HEK293 (cell line): ENCODE measurements around the gene SEC22B.

Experiments
- BCL11B ChIP-seq: fragments of 450-650 bp; formaldehyde crosslinking; IDR thresholded peaks from 2 replicates; pipeline ENCODE4 v1.5.1; 2016; ENCODE audit warnings: low read depth, missing biosample characterization, missing genetic modification characterization
- EGR2 ChIP-seq: fragments of 450-650 bp; formaldehyde crosslinking; IDR thresholded peaks from 2 replicates; pipeline ENCODE4 v1.5.1; 2016; ENCODE audit warnings: low read depth, missing biosample characterization, missing genetic modification characterization
- KLF9 ChIP-seq: fragments of 450-650 bp; formaldehyde crosslinking; IDR thresholded peaks from 2 replicates; pipeline ENCODE4 v1.5.1; 2016; ENCODE audit warnings: missing biosample characterization, missing genetic modification characterization, low read depth
- MEIS1 ChIP-seq: sonication (generic); formaldehyde crosslinking; IDR thresholded peaks from 2 replicates; pipeline ENCODE4 v1.8.1; 2022; ENCODE audit warnings: missing genetic modification reagents, mild to moderate bottlenecking, borderline replicate concordance
- PATZ1 ChIP-seq: fragments of 450-650 bp; formaldehyde crosslinking; IDR thresholded peaks from 2 replicates; pipeline ENCODE4 v1.5.1; 2016; ENCODE audit warnings: missing biosample characterization, missing genetic modification characterization
- PRDM4 ChIP-seq: fragments of 450-650 bp; formaldehyde crosslinking; IDR thresholded peaks from 2 replicates; pipeline ENCODE4 v1.5.1; 2017; ENCODE audit warnings: missing biosample characterization, missing genetic modification characterization
- ZNF132 ChIP-seq: fragments of 450-650 bp; formaldehyde crosslinking; IDR thresholded peaks from 2 replicates; pipeline ENCODE4 v1.5.1; 2017; ENCODE audit warnings: missing biosample characterization, missing genetic modification characterization, borderline replicate concordance
- ZNF157 ChIP-seq: fragments of 450-650 bp; formaldehyde crosslinking; IDR thresholded peaks from 2 replicates; pipeline ENCODE4 v1.5.1; 2016; ENCODE audit warnings: missing biosample characterization, missing genetic modification characterization
- ZNF175 ChIP-seq: fragments of 450-650 bp; formaldehyde crosslinking; IDR thresholded peaks from 2 replicates; pipeline ENCODE4 v1.5.1; 2016; ENCODE audit warnings: missing biosample characterization, missing genetic modification characterization
- ZNF404 ChIP-seq: fragments of 450-650 bp; formaldehyde crosslinking; IDR thresholded peaks from 2 replicates; pipeline ENCODE4 v1.5.1; 2017; ENCODE audit warnings: missing biosample characterization, missing genetic modification characterization
- ZNF513 ChIP-seq: fragments of 450-650 bp; IDR thresholded peaks from 2 replicates; pipeline ENCODE4 v1.5.1; 2018; ENCODE audit warnings: missing biosample characterization, missing genetic modification characterization
- ZNF521 ChIP-seq: fragments of 450-650 bp; formaldehyde crosslinking; IDR thresholded peaks from 2 replicates; pipeline ENCODE4 v1.5.1; 2017; ENCODE audit warnings: missing biosample characterization, mild to moderate bottlenecking, missing genetic modification characterization
- ZNF624 ChIP-seq: fragments of 450-650 bp; formaldehyde crosslinking; IDR thresholded peaks from 2 replicates; pipeline ENCODE4 v1.5.1; 2017; ENCODE audit warnings: missing biosample characterization, missing genetic modification characterization
- ZNF658 ChIP-seq: fragments of 450-650 bp; formaldehyde crosslinking; IDR thresholded peaks from 2 replicates; pipeline ENCODE4; 2016; ENCODE audit warnings: missing biosample characterization, missing genetic modification characterization
- ZNF670 ChIP-seq: fragments of 450-650 bp; formaldehyde crosslinking; IDR thresholded peaks from 2 replicates; pipeline ENCODE4 v1.5.1; 2016; ENCODE audit warnings: missing biosample characterization, missing genetic modification characterization, low read depth
- ZNF677 ChIP-seq: fragments of 450-650 bp; IDR thresholded peaks from 2 replicates; pipeline ENCODE4 v1.5.0; 2018; ENCODE audit warnings: missing biosample characterization, mild to moderate bottlenecking, missing genetic modification characterization, moderate library complexity
- ZNF777 ChIP-seq: fragments of 450-650 bp; formaldehyde crosslinking; IDR thresholded peaks from 2 replicates; pipeline ENCODE4 v1.5.1; 2017; ENCODE audit warnings: missing biosample characterization, missing genetic modification characterization, borderline replicate concordance
- ZNF837 ChIP-seq: fragments of 450-650 bp; formaldehyde crosslinking; IDR thresholded peaks from 2 replicates; pipeline ENCODE4 v1.5.1; 2016; ENCODE audit warnings: missing biosample characterization, missing genetic modification characterization
- ZSCAN23 ChIP-seq: fragments of 450-650 bp; formaldehyde crosslinking; IDR thresholded peaks from 2 replicates; pipeline ENCODE4 v1.5.1; 2016; ENCODE audit warnings: missing biosample characterization, missing genetic modification characterization
- TF ChIP-seq, protein P1 (sequence below): fragments of 450-650 bp; formaldehyde crosslinking; IDR thresholded peaks from 2 replicates; pipeline ENCODE4 v1.5.1; 2016; ENCODE audit warnings: missing biosample characterization, missing genetic modification characterization
- TF ChIP-seq, protein P2 (sequence below): fragments of 450-650 bp; formaldehyde crosslinking; IDR thresholded peaks from 2 replicates; pipeline ENCODE4; 2016; ENCODE audit warnings: missing biosample characterization, missing genetic modification characterization
- TF ChIP-seq, protein P3 (sequence below): fragments of 450-650 bp; formaldehyde crosslinking; optimal IDR thresholded peaks from 2 replicates; pipeline ENCODE3; 2016; ENCODE audit warnings: missing biosample characterization, mild to moderate bottlenecking, missing genetic modification characterization
- TF ChIP-seq, protein P4 (sequence below): fragments of 450-650 bp; formaldehyde crosslinking; IDR thresholded peaks from 2 replicates; pipeline ENCODE4 v1.5.1; 2016; ENCODE audit warnings: missing biosample characterization, missing genetic modification characterization
- TF ChIP-seq, protein P5 (sequence below): fragments of 450-650 bp; formaldehyde crosslinking; IDR thresholded peaks from 2 replicates; pipeline ENCODE4 v1.5.1; 2016; ENCODE audit warnings: missing biosample characterization, missing genetic modification characterization

Gene SEC22B

DNA sequence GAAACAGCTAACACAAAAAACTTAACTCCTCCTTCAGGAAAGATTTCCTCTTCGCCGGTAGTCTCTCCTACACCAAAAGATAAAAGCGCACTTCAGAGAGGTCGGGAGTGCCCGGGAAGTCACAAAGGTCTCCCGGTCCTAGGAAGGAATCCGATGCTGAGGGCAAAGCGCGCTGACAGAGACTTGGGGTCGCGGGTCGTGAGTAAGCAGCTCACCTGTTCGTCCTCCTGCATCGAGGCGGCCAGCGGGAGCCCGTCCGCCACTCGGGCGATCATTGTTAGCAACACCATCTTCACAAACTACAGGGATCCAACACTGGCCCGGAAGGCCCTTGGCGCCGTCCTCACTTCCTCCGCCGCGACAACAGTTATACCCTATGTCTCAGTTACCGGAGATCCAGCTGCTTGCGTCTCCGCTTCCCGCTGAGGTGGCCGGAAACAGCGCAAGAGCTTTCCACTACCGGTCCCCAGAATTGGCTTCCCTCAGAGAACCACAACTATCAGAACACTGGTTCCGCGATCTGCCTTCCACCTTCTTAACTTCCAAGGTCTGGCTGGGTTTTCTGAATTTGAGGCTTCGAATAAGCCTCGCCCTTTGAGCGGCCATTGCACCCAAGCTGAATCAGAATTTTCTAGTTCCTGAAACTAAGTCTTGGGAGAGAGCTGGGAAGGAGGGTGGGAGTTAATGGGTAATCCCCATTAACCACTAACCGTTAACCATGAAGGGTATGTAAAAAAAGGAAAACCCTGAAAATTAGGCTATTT, at the start of gene SEC22B (continued):
- TF ChIP-seq, protein P1, sequence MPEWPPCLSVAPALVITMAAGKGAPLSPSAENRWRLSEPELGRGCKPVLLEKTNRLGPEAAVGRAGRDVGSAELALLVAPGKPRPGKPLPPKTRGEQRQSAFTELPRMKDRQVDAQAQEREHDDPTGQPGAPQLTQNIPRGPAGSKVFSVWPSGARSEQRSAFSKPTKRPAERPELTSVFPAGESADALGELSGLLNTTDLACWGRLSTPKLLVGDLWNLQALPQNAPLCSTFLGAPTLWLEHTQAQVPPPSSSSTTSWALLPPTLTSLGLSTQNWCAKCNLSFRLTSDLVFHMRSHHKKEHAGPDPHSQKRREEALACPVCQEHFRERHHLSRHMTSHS, result no peak
- TF ChIP-seq PRDM4 (tag by site-specific recombination) (peak; percentile 57), ZSCAN23 (peak; percentile 91), ZNF658 (tag by site-specific recombination) (no peak), ZNF521 (tag by site-specific recombination) (no peak), MEIS1 (CRISPR knock-in tag) (no peak), ZNF777 (tag by site-specific recombination) (no peak), ZNF132 (tag by site-specific recombination) (no peak), ZNF837 (tag by site-specific recombination) (no peak), BCL11B (no peak), PATZ1 (tag by site-specific recombination) (peak; percentile 65), KLF9 (tag by site-specific recombination) (peak; percentile 48), ZNF175 (tag by site-specific recombination) (no peak), ZNF677 (tag by site-specific recombination) (no peak), ZNF670 (tag by site-specific recombination) (no peak), ZNF513 (peak; percentile 61), ZNF157 (tag by site-specific recombination) (no peak), ZNF624 (no peak), ZNF404 (0 out of 2 replicates have a peak, but pooled peaks have one; percentile 22), EGR2 (tag by site-specific recombination) (no peak)
- TF ChIP-seq, protein P2, sequence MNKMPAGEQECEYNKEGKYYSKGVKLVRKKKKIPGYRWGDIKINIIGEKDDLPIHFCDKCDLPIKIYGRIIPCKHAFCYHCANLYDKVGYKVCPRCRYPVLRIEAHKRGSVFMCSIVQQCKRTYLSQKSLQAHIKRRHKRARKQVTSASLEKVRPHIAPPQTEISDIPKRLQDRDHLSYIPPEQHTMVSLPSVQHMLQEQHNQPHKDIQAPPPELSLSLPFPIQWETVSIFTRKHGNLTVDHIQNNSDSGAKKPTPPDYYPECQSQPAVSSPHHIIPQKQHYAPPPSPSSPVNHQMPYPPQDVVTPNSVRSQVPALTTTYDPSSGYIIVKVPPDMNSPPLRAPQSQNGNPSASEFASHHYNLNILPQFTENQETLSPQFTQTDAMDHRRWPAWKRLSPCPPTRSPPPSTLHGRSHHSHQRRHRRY (tag by site-specific recombination), result 0 out of 2 replicates have a peak, but pooled peaks have one; percentile 36
- TF ChIP-seq, protein P3, sequence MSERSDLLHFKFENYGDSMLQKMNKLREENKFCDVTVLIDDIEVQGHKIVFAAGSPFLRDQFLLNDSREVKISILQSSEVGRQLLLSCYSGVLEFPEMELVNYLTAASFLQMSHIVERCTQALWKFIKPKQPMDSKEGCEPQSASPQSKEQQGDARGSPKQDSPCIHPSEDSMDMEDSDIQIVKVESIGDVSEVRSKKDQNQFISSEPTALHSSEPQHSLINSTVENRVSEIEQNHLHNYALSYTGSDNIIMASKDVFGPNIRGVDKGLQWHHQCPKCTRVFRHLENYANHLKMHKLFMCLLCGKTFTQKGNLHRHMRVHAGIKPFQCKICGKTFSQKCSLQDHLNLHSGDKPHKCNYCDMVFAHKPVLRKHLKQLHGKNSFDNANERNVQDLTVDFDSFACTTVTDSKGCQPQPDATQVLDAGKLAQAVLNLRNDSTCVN (tag by site-specific recombination), result peak; percentile 31
- TF ChIP-seq, protein P4, sequence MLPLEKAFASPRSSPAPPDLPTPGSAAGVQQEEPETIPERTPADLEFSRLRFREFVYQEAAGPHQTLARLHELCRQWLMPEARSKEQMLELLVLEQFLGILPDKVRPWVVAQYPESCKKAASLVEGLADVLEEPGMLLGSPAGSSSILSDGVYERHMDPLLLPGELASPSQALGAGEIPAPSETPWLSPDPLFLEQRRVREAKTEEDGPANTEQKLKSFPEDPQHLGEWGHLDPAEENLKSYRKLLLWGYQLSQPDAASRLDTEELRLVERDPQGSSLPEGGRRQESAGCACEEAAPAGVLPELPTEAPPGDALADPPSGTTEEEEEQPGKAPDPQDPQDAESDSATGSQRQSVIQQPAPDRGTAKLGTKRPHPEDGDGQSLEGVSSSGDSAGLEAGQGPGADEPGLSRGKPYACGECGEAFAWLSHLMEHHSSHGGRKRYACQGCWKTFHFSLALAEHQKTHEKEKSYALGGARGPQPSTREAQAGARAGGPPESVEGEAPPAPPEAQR, result peak; percentile 79; the same call in 1 of the 2 replicates
- TF ChIP-seq, protein P5, sequence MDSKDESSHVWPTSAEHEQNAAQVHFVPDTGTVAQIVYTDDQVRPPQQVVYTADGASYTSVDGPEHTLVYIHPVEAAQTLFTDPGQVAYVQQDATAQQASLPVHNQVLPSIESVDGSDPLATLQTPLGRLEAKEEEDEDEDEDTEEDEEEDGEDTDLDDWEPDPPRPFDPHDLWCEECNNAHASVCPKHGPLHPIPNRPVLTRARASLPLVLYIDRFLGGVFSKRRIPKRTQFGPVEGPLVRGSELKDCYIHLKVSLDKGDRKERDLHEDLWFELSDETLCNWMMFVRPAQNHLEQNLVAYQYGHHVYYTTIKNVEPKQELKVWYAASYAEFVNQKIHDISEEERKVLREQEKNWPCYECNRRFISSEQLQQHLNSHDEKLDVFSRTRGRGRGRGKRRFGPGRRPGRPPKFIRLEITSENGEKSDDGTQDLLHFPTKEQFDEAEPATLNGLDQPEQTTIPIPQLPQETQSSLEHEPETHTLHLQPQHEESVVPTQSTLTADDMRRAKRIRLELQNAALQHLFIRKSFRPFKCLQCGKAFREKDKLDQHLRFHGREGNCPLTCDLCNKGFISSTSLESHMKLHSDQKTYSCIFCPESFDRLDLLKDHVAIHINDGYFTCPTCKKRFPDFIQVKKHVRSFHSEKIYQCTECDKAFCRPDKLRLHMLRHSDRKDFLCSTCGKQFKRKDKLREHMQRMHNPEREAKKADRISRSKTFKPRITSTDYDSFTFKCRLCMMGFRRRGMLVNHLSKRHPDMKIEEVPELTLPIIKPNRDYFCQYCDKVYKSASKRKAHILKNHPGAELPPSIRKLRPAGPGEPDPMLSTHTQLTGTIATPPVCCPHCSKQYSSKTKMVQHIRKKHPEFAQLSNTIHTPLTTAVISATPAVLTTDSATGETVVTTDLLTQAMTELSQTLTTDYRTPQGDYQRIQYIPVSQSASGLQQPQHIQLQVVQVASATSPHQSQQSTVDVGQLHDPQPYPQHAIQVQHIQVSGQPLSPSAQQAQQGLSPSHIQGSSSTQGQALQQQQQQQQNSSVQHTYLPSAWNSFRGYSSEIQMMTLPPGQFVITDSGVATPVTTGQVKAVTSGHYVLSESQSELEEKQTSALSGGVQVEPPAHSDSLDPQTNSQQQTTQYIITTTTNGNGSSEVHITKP (tag by site-specific recombination), result peak; percentile 74
